Mesodermal cell (in vitro differentiated cells): ENCODE data around the gene SEMG2. TPM values are rescaled to one million over a fixed set of nuclear protein-coding genes. Genes with fewer than 3 reads are reported as not detected.

Experiments used
- H3K27ac ChIP-seq: 2 replicates; pipeline ENCODE4 v1.7.0; 2013; ENCODE audit warnings: mild to moderate bottlenecking, low read depth, low read length, moderate library complexity; ENCODE audit not compliant: severe bottlenecking
- H3K36me3 ChIP-seq: 2 replicates; pipeline ENCODE4 v1.7.1; 2013; ENCODE audit warnings: mild to moderate bottlenecking, low read length, moderate library complexity; ENCODE audit not compliant: control insufficient read depth, insufficient read depth
- H3K4me1 ChIP-seq: one replicate; pipeline ENCODE4 v1.7.1; 2013; ENCODE audit warnings: mild to moderate bottlenecking, low read length; ENCODE audit not compliant: insufficient read depth, control insufficient read depth, poor library complexity, severe bottlenecking
- H3K4me3 ChIP-seq: 2 replicates; pipeline ENCODE4 v1.7.0; 2013; ENCODE audit warnings: low read length, control low read depth, mild to moderate bottlenecking; ENCODE audit not compliant: insufficient read depth, poor library complexity, severe bottlenecking; ENCODE audit errors: extremely low read depth
- H3K9me3 ChIP-seq: 2 replicates; pipeline ENCODE4 v1.7.1; 2013; ENCODE audit warnings: mild to moderate bottlenecking, low read length, moderate library complexity; ENCODE audit not compliant: control insufficient read depth
- WGBS, 2 experiments: methylation state at CpG; one replicate each; pipeline ENCODE4 v1.1.5; 2013; ENCODE audit warnings: missing lambda C conversion rate in 2 of 2; ENCODE audit not compliant: insufficient coverage in 2 of 2; 5-methylcytosine and 5-hydroxymethylcytosine counted together
- polyA plus RNA-seq, 2 experiments: library from polyadenylated mRNA; stranded (reverse); fragments of 50-300 nt; gene quantifications; one replicate each; pipeline ENCODE4 v1.2.3, GENCODE V29; 2013

Gene SEMG2, protein sequence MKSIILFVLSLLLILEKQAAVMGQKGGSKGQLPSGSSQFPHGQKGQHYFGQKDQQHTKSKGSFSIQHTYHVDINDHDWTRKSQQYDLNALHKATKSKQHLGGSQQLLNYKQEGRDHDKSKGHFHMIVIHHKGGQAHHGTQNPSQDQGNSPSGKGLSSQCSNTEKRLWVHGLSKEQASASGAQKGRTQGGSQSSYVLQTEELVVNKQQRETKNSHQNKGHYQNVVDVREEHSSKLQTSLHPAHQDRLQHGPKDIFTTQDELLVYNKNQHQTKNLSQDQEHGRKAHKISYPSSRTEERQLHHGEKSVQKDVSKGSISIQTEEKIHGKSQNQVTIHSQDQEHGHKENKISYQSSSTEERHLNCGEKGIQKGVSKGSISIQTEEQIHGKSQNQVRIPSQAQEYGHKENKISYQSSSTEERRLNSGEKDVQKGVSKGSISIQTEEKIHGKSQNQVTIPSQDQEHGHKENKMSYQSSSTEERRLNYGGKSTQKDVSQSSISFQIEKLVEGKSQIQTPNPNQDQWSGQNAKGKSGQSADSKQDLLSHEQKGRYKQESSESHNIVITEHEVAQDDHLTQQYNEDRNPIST
- polyA plus RNA-seq (2013, experiment 1 of 2): not detected
- polyA plus RNA-seq (2013, experiment 2 of 2): not detected

DNA sequence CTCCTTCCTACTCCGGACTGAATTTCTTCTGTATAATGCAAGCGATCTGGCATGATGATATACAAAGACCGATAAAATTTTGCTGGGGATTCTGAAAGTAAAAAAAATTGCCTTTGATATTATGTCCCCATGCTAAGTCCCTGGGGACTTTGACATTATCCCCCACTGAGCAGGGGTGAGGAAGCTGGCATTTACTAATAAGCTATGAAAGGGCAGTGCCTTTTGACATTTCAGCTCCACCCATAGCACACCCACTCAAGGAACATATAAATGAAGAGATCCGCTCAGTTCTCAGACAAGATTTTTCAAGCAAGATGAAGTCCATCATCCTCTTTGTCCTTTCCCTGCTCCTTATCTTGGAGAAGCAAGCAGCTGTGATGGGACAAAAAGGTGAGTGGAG is at the start of gene SEMG2:
Gene SEMG2, plus strand, starts transcription at position 298 of the 400 bp plus-strand sequence. Its CDS starts 17 bp downstream, at position 315.
- Histone ChIP-seq H3K4me1 (no peaks in the 10 kb centered on the region), H3K9me3 (peaks cover 3% of the 10 kb centered on the region), H3K4me3 (no peak within 1 kb of the TSS), H3K36me3 (no peaks in the 10 kb centered on the region), H3K27ac (no peak within 1 kb of the TSS)
- WGBS, 2 experiments: 80% methylated on average over 1 of the region's 4 CpGs; no CpG with 5 or more reads in 1 of the 2 experiments

DNA sequence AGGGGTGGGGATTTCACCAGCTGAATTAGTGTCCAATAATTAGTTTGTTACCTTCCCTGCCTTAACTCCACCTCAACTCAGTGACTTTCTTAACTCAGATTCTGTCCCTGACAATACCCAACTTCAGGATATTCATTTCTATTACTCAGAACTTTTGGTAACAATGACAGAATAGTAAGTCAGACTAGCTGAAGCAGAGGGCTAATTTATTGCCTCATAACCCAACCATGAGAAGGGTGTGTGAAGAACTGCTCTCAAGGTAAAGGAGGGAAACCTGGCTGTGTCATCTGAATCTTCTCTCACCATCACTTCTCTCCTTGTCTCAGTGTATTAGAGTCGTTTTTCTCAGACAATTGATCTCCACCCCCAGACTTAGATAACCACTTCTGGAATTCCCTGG is 47.7 kb upstream of the SEMG2 start:
- no peaks in the 10 kb centered on the region for H3K4me1 ChIP-seq
- no peaks in the 10 kb centered on the region for H3K36me3 ChIP-seq
- no peak overlapping the region for H3K27ac ChIP-seq
- no peak overlapping the region for H3K4me3 ChIP-seq
- 60 to 67% methylated on average over 1 of the region's 1 CpG for WGBS, 2 experiments
- no peaks in the 10 kb centered on the region for H3K9me3 ChIP-seq

DNA sequence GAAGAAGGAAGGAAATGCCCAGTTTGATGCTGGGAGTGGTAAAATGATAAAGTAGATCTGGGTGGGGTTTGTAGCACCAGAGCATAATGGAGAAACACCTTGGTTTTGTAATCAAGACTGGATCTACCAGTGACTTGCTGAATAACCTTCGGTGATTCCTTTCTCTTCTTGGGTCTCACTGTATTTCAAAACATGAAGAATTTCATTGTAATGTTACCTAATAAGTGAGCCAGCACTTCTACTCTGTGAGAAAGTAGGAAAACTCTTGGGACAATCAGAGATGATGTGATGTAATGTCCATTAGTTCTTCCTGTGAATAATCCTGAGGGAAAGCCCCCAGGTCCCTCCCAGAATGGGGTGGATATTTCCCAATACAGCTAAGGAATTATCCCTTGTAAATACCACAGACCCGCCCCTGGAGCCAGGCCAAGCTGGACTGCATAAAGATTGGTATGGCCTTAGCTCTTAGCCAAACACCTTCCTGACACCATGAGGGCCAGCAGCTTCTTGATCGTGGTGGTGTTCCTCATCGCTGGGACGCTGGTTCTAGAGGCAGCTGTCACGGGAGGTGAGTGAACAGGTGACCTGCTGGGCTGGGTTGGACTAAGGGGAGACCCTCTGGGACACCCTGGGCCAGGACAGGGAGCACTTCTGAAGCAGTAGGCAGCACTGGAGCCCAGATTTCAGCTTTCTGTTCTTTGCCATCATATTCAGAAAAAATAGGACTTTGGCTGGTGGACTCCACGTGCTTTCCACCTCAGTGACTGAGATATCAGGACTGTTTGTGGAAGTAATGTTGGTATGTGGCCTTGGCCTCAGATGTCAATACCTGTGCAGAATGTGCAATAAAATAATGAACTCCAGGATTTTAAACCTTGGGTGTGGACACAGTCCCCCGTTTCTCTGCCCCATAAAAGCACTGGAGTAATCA is 46.5 kb upstream of the SEMG2 start, which contains the start of gene PI3:
Gene PI3, plus strand, starts transcription at position 469 of the 931 bp plus-strand sequence. Its CDS starts 21 bp downstream, at position 490.
- Histone ChIP-seq H3K4me3 (no peak within 1 kb of the TSS), H3K36me3 (no peaks in the 10 kb centered on the region), H3K4me1 (no peaks in the 10 kb centered on the region), H3K27ac (no peak within 1 kb of the TSS), H3K9me3 (no peaks in the 10 kb centered on the region)
- whole genome bisulfite sequencing, 2 experiments: 77 to 90% methylated on average over 4 to 5 of the region's 8 CpGs

DNA sequence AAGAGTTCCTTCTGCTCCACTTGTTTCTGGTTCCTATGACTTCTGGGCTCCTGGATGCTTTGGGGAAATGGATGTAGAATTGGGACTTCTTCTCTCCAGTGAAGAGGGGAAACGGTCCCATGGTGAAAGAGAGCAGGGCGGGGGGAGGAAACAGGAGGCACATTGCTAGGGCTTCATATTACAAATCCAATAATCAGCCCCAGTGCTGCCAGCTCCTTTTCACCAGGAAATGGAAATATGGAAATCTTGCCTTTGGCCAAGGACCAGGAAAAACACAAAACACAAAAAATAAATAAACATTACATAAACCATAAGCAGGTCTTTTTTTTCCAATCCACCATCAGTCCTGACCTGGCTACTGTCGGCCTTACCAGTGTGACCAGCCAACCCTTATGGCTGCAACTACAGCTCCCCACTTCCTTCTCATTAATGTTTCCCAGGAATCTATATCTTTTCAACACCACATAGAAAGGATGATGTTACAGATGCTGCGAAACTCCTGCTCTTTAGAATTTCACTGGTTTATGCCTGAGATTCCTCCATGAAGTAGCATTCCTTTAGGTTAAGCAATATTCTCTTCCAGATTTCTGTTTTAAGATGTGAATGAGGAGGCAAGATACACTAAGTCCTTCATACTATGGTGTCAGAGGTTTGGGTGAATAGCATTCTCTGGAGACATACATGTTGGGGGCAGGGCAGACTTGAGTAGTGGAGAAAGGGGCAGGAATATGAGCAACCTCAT is 44.5 kb upstream of the SEMG2 start:
- WGBS, 2 experiments: 89 to 94% methylated on average over 2 of the region's 4 CpGs
- Histone ChIP-seq H3K27ac (no peak overlapping the region), H3K4me1 (no peaks in the 10 kb centered on the region), H3K36me3 (no peaks in the 10 kb centered on the region), H3K9me3 (no peaks in the 10 kb centered on the region), H3K4me3 (no peak overlapping the region)

DNA sequence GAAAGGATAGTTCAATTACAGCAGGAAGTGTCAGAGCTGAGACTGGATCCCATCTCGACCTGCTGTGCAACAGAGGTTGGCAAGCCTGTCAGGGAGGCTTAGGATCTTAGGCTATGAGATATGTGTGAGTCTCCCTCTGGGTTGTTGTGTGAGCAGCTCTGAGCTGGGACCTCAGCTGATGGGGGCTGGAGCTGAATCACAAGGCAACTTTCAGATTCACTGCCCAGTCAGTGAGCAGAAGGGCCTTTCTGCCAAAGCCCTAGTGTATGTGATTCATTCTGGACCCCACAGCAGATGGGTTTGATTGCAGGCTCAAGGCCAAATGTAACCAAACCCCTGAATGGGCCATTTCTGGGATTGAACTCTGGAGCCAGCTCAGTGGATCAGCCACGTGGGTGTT is 42.0 kb upstream of the SEMG2 start:
- Histone ChIP-seq H3K9me3 (no peaks in the 10 kb centered on the region), H3K36me3 (no peaks in the 10 kb centered on the region), H3K4me1 (no peaks in the 10 kb centered on the region), H3K27ac (no peak overlapping the region), H3K4me3 (no peak overlapping the region)
- 100% methylated on average over 1 to 2 of the region's 2 CpGs for WGBS, 2 experiments

DNA sequence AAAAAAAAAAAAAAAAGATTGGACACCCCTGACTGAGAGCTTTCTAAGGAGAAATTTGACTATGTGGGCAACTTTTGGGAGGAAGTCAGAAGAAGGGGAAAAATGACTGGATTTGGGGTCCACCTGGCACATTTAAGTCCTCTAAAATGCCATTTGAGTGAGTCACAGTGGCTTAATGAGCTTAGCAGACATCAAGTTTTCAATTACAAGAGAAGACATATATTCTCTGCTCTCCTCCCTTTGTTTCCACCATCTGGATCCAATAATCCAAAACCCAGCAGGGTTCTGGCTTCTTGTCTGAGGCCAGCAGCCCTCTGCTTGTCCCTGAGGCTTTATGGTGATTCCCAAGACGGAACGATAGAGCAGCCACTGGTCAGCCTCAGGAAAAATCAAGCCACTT is 39.5 kb upstream of the SEMG2 start:
- no peaks in the 10 kb centered on the region for H3K4me1 ChIP-seq
- WGBS, 2 experiments: 85 to 95% methylated on average over 2 of the region's 2 CpGs

DNA sequence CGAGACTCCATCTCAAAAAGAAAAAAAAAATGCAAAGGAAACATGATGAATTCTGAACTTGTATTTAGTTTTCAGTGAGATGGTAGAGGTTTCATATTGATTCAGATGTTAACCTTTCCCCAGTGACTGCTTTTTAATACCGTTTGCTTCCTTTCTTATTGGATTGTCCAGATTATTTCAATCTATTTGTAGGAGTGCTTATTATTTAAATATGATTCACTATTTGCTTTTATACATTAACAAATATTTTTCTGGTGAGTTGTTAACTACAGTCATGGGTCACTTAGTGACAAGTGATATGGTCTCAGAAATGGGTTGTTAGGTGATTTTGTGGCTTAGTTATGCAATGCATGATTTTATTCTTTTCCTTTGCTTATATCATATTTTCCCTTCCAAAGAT is 38.1 kb upstream of the SEMG2 start:
- Histone ChIP-seq H3K36me3 (no peaks in the 10 kb centered on the region), H3K27ac (no peak overlapping the region), H3K4me3 (no peak overlapping the region), H3K4me1 (no peaks in the 10 kb centered on the region), H3K9me3 (no peaks in the 10 kb centered on the region)
- no CpG with 5 or more reads among the region's 2 CpGs for WGBS, 2 experiments

More for the DNA sequence above, 39.5 kb upstream of the SEMG2 start:
- Histone ChIP-seq H3K27ac (no peak overlapping the region), H3K4me3 (no peak overlapping the region), H3K36me3 (no peaks in the 10 kb centered on the region), H3K9me3 (no peaks in the 10 kb centered on the region)

DNA sequence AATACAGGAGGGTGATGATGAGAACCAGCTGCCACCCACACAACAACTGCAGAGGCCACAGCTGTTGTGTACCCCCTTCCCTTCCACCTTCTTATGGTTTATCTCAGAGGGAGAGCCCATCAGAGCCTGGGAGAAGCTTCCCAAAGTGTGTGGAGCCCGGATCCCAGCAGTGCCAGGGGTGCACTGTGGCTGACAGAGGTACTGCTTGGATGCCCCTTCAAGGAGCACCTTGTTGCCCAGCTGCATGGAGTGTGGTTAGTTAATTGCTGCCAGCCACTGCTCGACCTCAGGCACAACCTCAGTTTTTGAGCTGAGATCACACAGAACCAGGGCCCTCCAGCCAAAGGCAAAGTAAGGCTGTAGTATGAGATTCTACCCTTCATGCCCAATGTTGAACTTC is 33.5 kb upstream of the SEMG2 start:
- WGBS, 2 experiments: 57 to 94% methylated on average over 2 of the region's 2 CpGs
- H3K4me3 ChIP-seq: no peak overlapping the region
- H3K4me1 ChIP-seq: no peaks in the 10 kb centered on the region
- H3K36me3 ChIP-seq: no peaks in the 10 kb centered on the region
- H3K27ac ChIP-seq: no peak overlapping the region
- H3K9me3 ChIP-seq: no peaks in the 10 kb centered on the region

DNA sequence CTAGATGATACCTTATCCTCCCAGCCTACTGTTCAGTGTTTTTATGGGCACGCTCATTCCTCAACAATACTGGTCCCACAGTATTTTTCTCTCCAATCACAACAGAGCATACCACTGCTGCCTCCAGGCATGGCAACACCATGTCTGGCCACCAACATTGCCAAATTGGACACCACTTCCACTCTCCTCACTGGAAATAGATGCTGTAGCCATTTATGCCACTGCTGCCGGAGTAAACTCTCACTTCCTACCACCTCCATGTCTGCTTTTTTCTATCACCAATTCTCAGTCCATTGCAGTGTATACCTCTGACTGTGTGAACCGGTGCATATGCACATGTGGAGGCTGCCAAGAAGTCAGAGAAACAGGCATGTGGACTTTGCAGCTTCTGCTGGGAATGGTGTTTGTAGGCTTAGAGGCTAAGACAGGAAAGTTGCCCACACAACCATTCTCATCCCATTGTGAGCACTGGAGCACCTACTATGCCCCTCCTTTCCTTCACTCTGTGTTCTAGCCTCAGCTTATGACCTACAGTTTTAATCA is 32.0 kb upstream of the SEMG2 start:
- Histone ChIP-seq H3K4me3 (no peak overlapping the region), H3K9me3 (no peaks in the 10 kb centered on the region), H3K36me3 (no peaks in the 10 kb centered on the region), H3K27ac (no peak overlapping the region), H3K4me1 (no peaks in the 10 kb centered on the region)
- 84 to 100% methylated on average over 2 of the region's 3 CpGs for WGBS, 2 experiments

DNA sequence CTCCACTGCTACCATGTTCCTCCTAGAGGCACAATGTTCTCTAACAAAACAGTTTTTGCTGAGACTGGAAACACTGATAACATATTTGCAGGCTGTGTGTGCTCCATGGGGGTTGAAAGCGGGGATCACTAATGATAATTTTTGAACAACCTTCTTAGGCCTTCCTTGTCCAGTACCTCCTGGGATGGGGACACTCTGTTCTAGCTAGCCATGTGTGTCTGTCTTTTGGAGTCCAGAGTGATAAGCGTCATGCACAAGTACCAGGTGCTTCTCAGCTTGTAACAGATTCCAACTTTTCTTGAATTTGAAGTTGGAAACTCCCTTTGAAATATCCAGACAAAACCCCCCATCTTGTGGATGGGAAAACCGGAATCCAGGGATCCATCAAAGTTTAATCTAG is 31.3 kb upstream of the SEMG2 start:
- 96 to 100% methylated on average over 2 to 3 of the region's 3 CpGs for WGBS, 2 experiments

More for the DNA sequence above, 31.3 kb upstream of the SEMG2 start:
- Histone ChIP-seq H3K9me3 (no peaks in the 10 kb centered on the region), H3K4me3 (no peak overlapping the region), H3K4me1 (no peaks in the 10 kb centered on the region), H3K27ac (no peak overlapping the region), H3K36me3 (no peaks in the 10 kb centered on the region)
